GM12878 (cell line): ENCODE results near the gene PDCD2. TPM values are rescaled to one million over a fixed set of nuclear protein-coding genes. Genes with fewer than 3 reads are reported as not detected.

Source experiments
- ATAC-seq: fragments of 200-7000 bp; cut with Tn5 transposase; 3 replicates; pipeline ENCODE4 v1.9.1; 2020; ENCODE audit warnings: mild to moderate bottlenecking, moderate library complexity
- BruUV-seq: library from RNA; stranded (reverse); fragments of 400-500 nt; replicated peaks from 2 replicates; lab custom pipeline; 2021; lab: Mats Ljungman, UMichigan
- CTCF ChIA-PET: fragments of 300-600 bp; sonication (Branson Sonifier 250); formaldehyde crosslinking; extraction: SDS; loops from one replicate; lab custom pipeline; 2021; ENCODE audit warnings: inconsistent platforms; lab: Yijun Ruan, JAX
- POLR2A ChIA-PET: fragments of 350-600 bp; formaldehyde crosslinking; extraction: SDS; loops from one replicate; lab custom pipeline; 2021; ENCODE audit warnings: inconsistent platforms; lab: Charles Lee
- RAD21 ChIA-PET: fragments of 300-600 bp; sonication (Branson Sonifier 250); formaldehyde crosslinking; loops from one replicate; lab custom pipeline; 2023; ENCODE audit warnings: antibody characterized with exemption; ENCODE audit not compliant: unreplicated experiment; lab: Charles Lee
- SMC1A ChIA-PET: fragments of 300-600 bp; sonication (Branson Sonifier 250); formaldehyde crosslinking; loops from one replicate; lab custom pipeline; 2023; ENCODE audit not compliant: unreplicated experiment, uncharacterized antibody; lab: Charles Lee
- DNase-seq: peaks from one replicate; pipeline ENCODE4 v3.0.0-alpha.2; 2011; ENCODE audit warnings: low read depth, low spot score
- FAIRE-seq: peaks from 3 replicates; lab custom pipeline; 2011; peaks lifted over from hg19 to GRCh38; lab: Jason Lieb, UNC
- H2AFZ ChIP-seq: 2 replicates; pipeline ENCODE4 v1.6.0; 2011; ENCODE audit warnings: low read depth, low read length, control low read depth; ENCODE audit not compliant: control insufficient read depth
- H3K27ac ChIP-seq: 2 replicates; pipeline ENCODE4 v1.5.1; 2011; ENCODE audit warnings: control low read depth; ENCODE audit not compliant: control insufficient read depth, insufficient read depth
- H3K27me3 ChIP-seq, 2 experiments: replicated peaks in 1 of 2; 2 replicates each; pipeline versions ENCODE4 v1.6.0 to v1.6.1; 2011; ENCODE audit warnings: low read length in 1 of 2; ENCODE audit not compliant: control insufficient read depth in 2 of 2, insufficient read depth in 2 of 2
- H3K36me3 ChIP-seq, 2 experiments: 2 replicates each; pipeline ENCODE4 v1.5.1; 2011; ENCODE audit warnings: low read length in 1 of 2; ENCODE audit not compliant: control insufficient read depth in 2 of 2, insufficient read depth in 2 of 2
- H3K4me1 ChIP-seq: 2 replicates; pipeline ENCODE4 v1.6.1; 2011; ENCODE audit warnings: mild to moderate bottlenecking, low read length, moderate library complexity, mixed read lengths; ENCODE audit not compliant: control insufficient read depth, insufficient read depth
- H3K4me2 ChIP-seq: 2 replicates; pipeline ENCODE4 v1.6.0; 2011; ENCODE audit warnings: control low read depth; ENCODE audit not compliant: control insufficient read depth, insufficient read depth
- H3K4me3 ChIP-seq: fragments of 200-600 bp; sonication (generic); 2 replicates; pipeline ENCODE4 v1.5.1; 2016
- H3K79me2 ChIP-seq: 2 replicates; pipeline ENCODE4 v1.6.0; 2011; ENCODE audit warnings: low read length; ENCODE audit not compliant: control insufficient read depth, insufficient read depth
- H3K9ac ChIP-seq: 2 replicates; pipeline ENCODE4 v1.8.0; 2011; ENCODE audit warnings: low read length, control low read depth, mixed read lengths; ENCODE audit not compliant: control insufficient read depth, insufficient read depth
- H3K9me3 ChIP-seq: replicated peaks from 3 replicates; pipeline ENCODE4 v1.5.1; 2011; ENCODE audit warnings: mild to moderate bottlenecking, low read length; ENCODE audit not compliant: control insufficient read depth, insufficient read depth
- H4K20me1 ChIP-seq: 2 replicates; pipeline ENCODE4 v1.6.0; 2011; ENCODE audit not compliant: control insufficient read depth, insufficient read depth
- ASH2L ChIP-seq: fragments of 300-600, 200-600 bp; sonication (generic); IDR thresholded peaks from 2 replicates; pipeline ENCODE4 v1.6.1; 2017; ENCODE audit warnings: low read depth, mild to moderate bottlenecking, borderline replicate concordance
- BCL3 ChIP-seq: IDR thresholded peaks from 2 replicates; pipeline ENCODE4 v1.6.1; 2011; ENCODE audit warnings: borderline replicate concordance, low read depth, mild to moderate bottlenecking, moderate library complexity, low read length; ENCODE audit not compliant: insufficient read depth, poor library complexity, severe bottlenecking
- CBX5 ChIP-seq: sonication (generic); IDR thresholded peaks from 2 replicates; pipeline ENCODE4 v1.6.1; 2016; ENCODE audit warnings: low read depth, moderate library complexity, mild to moderate bottlenecking, inconsistent platforms
- EZH2 ChIP-seq: IDR thresholded peaks from 2 replicates; pipeline ENCODE4 v1.6.1; 2012; ENCODE audit warnings: low read depth, mild to moderate bottlenecking, control low read depth, inconsistent platforms, low read length, borderline replicate concordance; ENCODE audit not compliant: control insufficient read depth
- MTA2 ChIP-seq: fragments of 450-650 bp; IDR thresholded peaks from 2 replicates; pipeline ENCODE4 v1.6.1; 2016; ENCODE audit warnings: low read depth, mild to moderate bottlenecking, moderate library complexity
- NKRF ChIP-seq: fragments of 450-650 bp; conservative IDR thresholded peaks from 2 replicates; pipeline ENCODE4 v1.6.1; 2017; ENCODE audit warnings: mild to moderate bottlenecking, moderate library complexity
- PRDM15 ChIP-seq: fragments of 450-650 bp; formaldehyde crosslinking; IDR thresholded peaks from 2 replicates; pipeline ENCODE4 v1.4.0; 2020; ENCODE audit warnings: mild to moderate bottlenecking, moderate library complexity
- REST ChIP-seq: IDR thresholded peaks from 2 replicates; pipeline ENCODE4 v1.6.1; 2012; ENCODE audit warnings: mild to moderate bottlenecking, low read depth, low read length
- SIN3A ChIP-seq: IDR thresholded peaks from 2 replicates; pipeline ENCODE4 v1.6.1; 2012; ENCODE audit warnings: low read depth, low read length, improper control_type of control experiment
- SKIL ChIP-seq: fragments of 450-650 bp; IDR thresholded peaks from 2 replicates; pipeline ENCODE4 v1.6.1; 2017; ENCODE audit warnings: mild to moderate bottlenecking, low read depth, inconsistent platforms; ENCODE audit not compliant: poor library complexity, severe bottlenecking
- SP1 ChIP-seq: IDR thresholded peaks from one replicate; pipeline ENCODE4 v1.6.1; 2011; ENCODE audit warnings: low read depth, low read length
- in situ Hi-C: fragments of 300-500 bp; cut with MboI; formaldehyde crosslinking; loops from 9 replicates; pipeline ENCODE4 v1.14.3; 2018; ENCODE audit warnings: mixed read lengths
- intact Hi-C: fragments of 100-400 bp; cut with micrococcal nuclease; formaldehyde crosslinking; loops from one replicate; pipeline ENCODE4 v1.14.2; 2022; ENCODE audit not compliant: unreplicated experiment
- polyA plus RNA-seq, 11 experiments: library from polyadenylated mRNA; depleted of rRNA in 4 of 11; unstranded in 6 of 11; stranded (reverse) in 5 of 11; fragments of >200 nt; fragmentation: Nextera tagmentation in 4 of 11; fragmentation: Illumina TruSeq in 1 of 11; extraction: Ambion mirVana in 4 of 11; extraction: Trizol in 1 of 11; gene quantifications; 1 replicate in 1 of 11; 2 replicates in 10 of 11; pipeline versions ENCODE4 v1.2.1 to v1.2.3, GENCODE V29; 2011 to 2016; ENCODE audit warnings: inconsistent platforms in 2 of 11, missing spikeins in 2 of 11, low read depth in 1 of 11
- total RNA-seq, 4 experiments: library from RNA; depleted of rRNA in 3 of 4; stranded (reverse); fragments of >200 nt in 3 of 4; fragmentation: Illumina TruSeq in 1 of 4; extraction: Trizol in 1 of 4; gene quantifications; 2 replicates each; pipeline versions ENCODE4 v1.2.1 to v1.2.3, GENCODE V29; 2013 to 2021

The PDCD2 gene
- total and polyA plus RNA-seq, 10 of the 15 experiments (the other 5 are each of a cell fraction or from before 2014, with no cell fraction given), result 27.4 to 154 (median 101) TPM

GRCh38 chr6:170597278-170597677 is 12.8 kb upstream of the PDCD2 start:
- no peak overlapping the region for H2AFZ ChIP-seq
- H3K36me3 ChIP-seq, result no peaks in the 10 kb centered on the region
- ATAC-seq (no peak), DNase-seq (no peak), FAIRE-seq (no peak)
- H3K79me2 ChIP-seq, result no peaks in the 10 kb centered on the region
- no peaks in the 10 kb centered on the region for H3K9me3 ChIP-seq
- BruUV-seq, result no TSS peak
- H4K20me1 ChIP-seq, result no peaks in the 10 kb centered on the region
- H3K4me1 ChIP-seq, result no peaks in the 10 kb centered on the region
- H3K27me3 ChIP-seq, result no peaks in the 10 kb centered on the region
- no peak overlapping the region for H3K4me3 ChIP-seq
- ChIA-PET SMC1A (no interaction called here), POLR2A (no interaction called here), RAD21 (no interaction called here), CTCF (no interaction called here)
- in situ Hi-C loops, result no loop called here
- H3K27ac ChIP-seq, result no peak overlapping the region
- no peak overlapping the region for H3K9ac ChIP-seq
- intact Hi-C loops, result no loop called here
- no peak overlapping the region for H3K4me2 ChIP-seq
- TF ChIP-seq SKIL, result no peak
- no peak for TF ChIP-seq ASH2L
- TF ChIP-seq CBX5, result no peak
- TF ChIP-seq REST, result no peak
- TF ChIP-seq MTA2, result no peak
- no peak for TF ChIP-seq SP1
- TF ChIP-seq EZH2, result no peak
- TF ChIP-seq BCL3, result no peak
- TF ChIP-seq SIN3A, result no peak
- TF ChIP-seq PRDM15 (CRISPR knock-in tag), result no peak
- no peak for TF ChIP-seq NKRF
